HEK293 (cell line): ENCODE measurements around the gene LIME1.

Experiments used
- BCL11B ChIP-seq: fragments of 450-650 bp; formaldehyde crosslinking; IDR thresholded peaks from 2 replicates; pipeline ENCODE4 v1.5.1; 2016; ENCODE audit warnings: low read depth, missing biosample characterization, missing genetic modification characterization
- FEZF1 ChIP-seq: fragments of 450-650 bp; formaldehyde crosslinking; IDR thresholded peaks from 2 replicates; pipeline ENCODE4 v1.5.1; 2016; ENCODE audit warnings: missing biosample characterization, missing genetic modification characterization
- HOXC10 ChIP-seq: sonication (generic); formaldehyde crosslinking; IDR thresholded peaks from 2 replicates; pipeline ENCODE4 v1.8.1; 2023; ENCODE audit warnings: mild to moderate bottlenecking, missing genetic modification reagents
- IKZF3 ChIP-seq: fragments of 450-650 bp; IDR thresholded peaks from 2 replicates; pipeline ENCODE4 v1.5.0; 2018; ENCODE audit warnings: missing biosample characterization, mild to moderate bottlenecking, missing genetic modification characterization, moderate library complexity
- KLF16 ChIP-seq: fragments of 450-650 bp; formaldehyde crosslinking; IDR thresholded peaks from 2 replicates; pipeline ENCODE4 v1.5.1; 2017; ENCODE audit warnings: missing biosample characterization, missing genetic modification characterization
- SALL2 ChIP-seq: fragments of 450-650 bp; formaldehyde crosslinking; IDR thresholded peaks from 2 replicates; pipeline ENCODE4 v1.5.0; 2017; ENCODE audit warnings: missing biosample characterization, mild to moderate bottlenecking, missing genetic modification characterization, borderline replicate concordance
- SP2 ChIP-seq: fragments of 450-650 bp; formaldehyde crosslinking; IDR thresholded peaks from 2 replicates; pipeline ENCODE4 v1.5.1; 2016; ENCODE audit warnings: missing biosample characterization, missing genetic modification characterization
- SP7 ChIP-seq: fragments of 450-650 bp; formaldehyde crosslinking; IDR thresholded peaks from 2 replicates; pipeline ENCODE4 v1.5.1; 2016; ENCODE audit warnings: missing biosample characterization, missing genetic modification characterization
- ZBTB1 ChIP-seq: fragments of 450-650 bp; formaldehyde crosslinking; IDR thresholded peaks from 2 replicates; pipeline ENCODE4 v1.5.1; 2016; ENCODE audit warnings: missing biosample characterization, missing genetic modification characterization
- ZBTB48 ChIP-seq: fragments of 450-650 bp; formaldehyde crosslinking; IDR thresholded peaks from 2 replicates; pipeline ENCODE4 v1.5.1; 2016; ENCODE audit warnings: missing biosample characterization, missing genetic modification characterization
- ZFP69B ChIP-seq: fragments of 450-650 bp; formaldehyde crosslinking; IDR thresholded peaks from 2 replicates; pipeline ENCODE4 v1.5.1; 2016; ENCODE audit warnings: missing biosample characterization, missing genetic modification characterization
- ZNF239 ChIP-seq: fragments of 450-650 bp; formaldehyde crosslinking; IDR thresholded peaks from 2 replicates; pipeline ENCODE4 v1.5.1; 2016; ENCODE audit warnings: missing biosample characterization, missing genetic modification characterization
- ZNF266 ChIP-seq: fragments of 450-650 bp; formaldehyde crosslinking; IDR thresholded peaks from 2 replicates; pipeline ENCODE4 v1.5.1; 2016; ENCODE audit warnings: missing biosample characterization, missing genetic modification characterization, low read depth
- ZNF366 ChIP-seq: fragments of 450-650 bp; formaldehyde crosslinking; conservative IDR thresholded peaks from 2 replicates; pipeline ENCODE4 v1.5.1; 2016; ENCODE audit warnings: missing biosample characterization, missing genetic modification characterization
- ZNF37A ChIP-seq: fragments of 450-650 bp; IDR thresholded peaks from 2 replicates; pipeline ENCODE4 v1.5.1; 2018; ENCODE audit warnings: missing biosample characterization, missing genetic modification characterization
- ZNF394 ChIP-seq: fragments of 450-650 bp; formaldehyde crosslinking; IDR thresholded peaks from 2 replicates; pipeline ENCODE4 v1.5.1; 2016; ENCODE audit warnings: missing biosample characterization, missing genetic modification characterization, mild to moderate bottlenecking, moderate library complexity, borderline replicate concordance
- ZNF501 ChIP-seq: fragments of 450-650 bp; formaldehyde crosslinking; IDR thresholded peaks from 2 replicates; pipeline ENCODE4 v1.5.1; 2016; ENCODE audit warnings: missing biosample characterization, missing genetic modification characterization
- ZNF548 ChIP-seq: fragments of 450-650 bp; formaldehyde crosslinking; IDR thresholded peaks from 2 replicates; pipeline ENCODE4 v1.5.1; 2016; ENCODE audit warnings: missing biosample characterization, missing genetic modification characterization
- ZNF600 ChIP-seq: fragments of 450-650 bp; formaldehyde crosslinking; IDR thresholded peaks from 2 replicates; pipeline ENCODE4 v1.5.1; 2016; ENCODE audit warnings: missing biosample characterization, missing genetic modification characterization
- ZNF677 ChIP-seq: fragments of 450-650 bp; IDR thresholded peaks from 2 replicates; pipeline ENCODE4 v1.5.0; 2018; ENCODE audit warnings: missing biosample characterization, mild to moderate bottlenecking, missing genetic modification characterization, moderate library complexity
- ZXDB ChIP-seq: fragments of 450-650 bp; formaldehyde crosslinking; IDR thresholded peaks from 2 replicates; pipeline ENCODE4 v1.5.1; 2016; ENCODE audit warnings: missing biosample characterization, missing genetic modification characterization
- TF ChIP-seq, protein P1 (sequence below): fragments of 450-650 bp; formaldehyde crosslinking; IDR thresholded peaks from 2 replicates; pipeline ENCODE4 v1.5.1; 2016; ENCODE audit warnings: missing biosample characterization, missing genetic modification characterization
- TF ChIP-seq, protein P2 (sequence below): fragments of 450-650 bp; formaldehyde crosslinking; IDR thresholded peaks from 2 replicates; pipeline ENCODE4 v1.5.1; 2016; ENCODE audit warnings: missing biosample characterization, missing genetic modification characterization
- TF ChIP-seq, protein P3 (sequence below): fragments of 450-650 bp; formaldehyde crosslinking; IDR thresholded peaks from 2 replicates; pipeline ENCODE4 v1.5.1; 2017; ENCODE audit warnings: missing biosample characterization, missing genetic modification characterization
- TF ChIP-seq, protein P4 (sequence below): fragments of 450-650 bp; formaldehyde crosslinking; IDR thresholded peaks from 2 replicates; pipeline ENCODE4 v1.5.1; 2016; ENCODE audit warnings: missing biosample characterization, missing genetic modification characterization
- TF ChIP-seq, protein P5 (sequence below): fragments of 450-650 bp; formaldehyde crosslinking; IDR thresholded peaks from 2 replicates; pipeline ENCODE4 v1.5.1; 2016; ENCODE audit warnings: missing biosample characterization, missing genetic modification characterization
- TF ChIP-seq, protein P6 (sequence below): fragments of 450-650 bp; formaldehyde crosslinking; IDR thresholded peaks from 2 replicates; pipeline ENCODE4 v1.5.1; 2016; ENCODE audit warnings: missing biosample characterization, missing genetic modification characterization
- TF ChIP-seq, protein P7 (sequence below): fragments of 450-650 bp; formaldehyde crosslinking; IDR thresholded peaks from 2 replicates; pipeline ENCODE4 v1.5.1; 2016; ENCODE audit warnings: missing biosample characterization, missing genetic modification characterization

LIME1 gene

DNA sequence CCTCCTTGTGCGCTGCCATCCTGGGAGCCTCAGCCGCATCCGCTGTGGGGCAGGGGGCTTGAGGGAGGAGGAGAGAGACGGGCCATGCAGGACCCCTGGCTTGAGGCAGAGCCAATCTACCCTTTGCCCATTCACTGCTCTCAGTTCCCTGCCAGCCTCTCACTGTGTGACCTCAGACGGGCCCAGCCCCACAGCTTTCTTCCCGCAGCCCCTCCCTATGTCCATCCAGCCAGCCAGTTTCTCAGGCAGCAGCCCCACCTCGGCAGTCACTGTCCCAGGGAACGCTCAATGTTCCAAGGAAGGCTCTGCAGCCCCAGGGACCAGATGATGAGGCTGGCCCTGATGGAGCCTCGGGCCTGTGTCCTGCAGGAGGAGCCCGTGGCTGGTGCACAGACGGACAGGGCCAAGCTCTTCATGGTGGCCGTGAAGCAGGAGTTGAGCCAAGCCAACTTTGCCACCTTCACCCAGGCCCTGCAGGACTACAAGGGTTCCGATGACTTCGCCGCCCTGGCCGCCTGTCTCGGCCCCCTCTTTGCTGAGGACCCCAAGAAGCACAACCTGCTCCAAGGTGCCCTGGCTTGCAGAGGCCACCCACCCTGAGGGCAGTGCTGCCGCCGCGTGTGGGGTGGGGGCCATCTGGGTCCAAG lies 43.9 kb upstream of the LIME1 start (continued):
- TF ChIP-seq HOXC10 (CRISPR knock-in tag) (no peak), SP7 (tag by site-specific recombination) (no peak), ZBTB1 (tag by site-specific recombination) (no peak), KLF16 (no peak), ZNF37A (tag by site-specific recombination) (no peak), BCL11B (tag by site-specific recombination) (no peak), ZNF266 (tag by site-specific recombination) (no peak), ZBTB48 (tag by site-specific recombination) (peak; percentile 95), ZNF239 (no peak), ZNF366 (tag by site-specific recombination) (no peak), ZFP69B (tag by site-specific recombination) (peak; percentile 43; the same call in 1 of the 2 replicates), SP2 (tag by site-specific recombination) (peak; percentile 25; the same call in 1 of the 2 replicates), SALL2 (tag by site-specific recombination) (no peak), ZNF394 (tag by site-specific recombination) (no peak), ZNF677 (peak; percentile 66; the same call in 1 of the 2 replicates), ZNF501 (tag by site-specific recombination) (no peak), FEZF1 (no peak), ZNF600 (tag by site-specific recombination) (0 out of 2 replicates have a peak, but pooled peaks have one; percentile 62), ZNF548 (tag by site-specific recombination) (peak; percentile 76; the same call in 1 of the 2 replicates), ZXDB (tag by site-specific recombination) (no peak), IKZF3 (tag by site-specific recombination) (no peak)
- TF ChIP-seq, protein P1, sequence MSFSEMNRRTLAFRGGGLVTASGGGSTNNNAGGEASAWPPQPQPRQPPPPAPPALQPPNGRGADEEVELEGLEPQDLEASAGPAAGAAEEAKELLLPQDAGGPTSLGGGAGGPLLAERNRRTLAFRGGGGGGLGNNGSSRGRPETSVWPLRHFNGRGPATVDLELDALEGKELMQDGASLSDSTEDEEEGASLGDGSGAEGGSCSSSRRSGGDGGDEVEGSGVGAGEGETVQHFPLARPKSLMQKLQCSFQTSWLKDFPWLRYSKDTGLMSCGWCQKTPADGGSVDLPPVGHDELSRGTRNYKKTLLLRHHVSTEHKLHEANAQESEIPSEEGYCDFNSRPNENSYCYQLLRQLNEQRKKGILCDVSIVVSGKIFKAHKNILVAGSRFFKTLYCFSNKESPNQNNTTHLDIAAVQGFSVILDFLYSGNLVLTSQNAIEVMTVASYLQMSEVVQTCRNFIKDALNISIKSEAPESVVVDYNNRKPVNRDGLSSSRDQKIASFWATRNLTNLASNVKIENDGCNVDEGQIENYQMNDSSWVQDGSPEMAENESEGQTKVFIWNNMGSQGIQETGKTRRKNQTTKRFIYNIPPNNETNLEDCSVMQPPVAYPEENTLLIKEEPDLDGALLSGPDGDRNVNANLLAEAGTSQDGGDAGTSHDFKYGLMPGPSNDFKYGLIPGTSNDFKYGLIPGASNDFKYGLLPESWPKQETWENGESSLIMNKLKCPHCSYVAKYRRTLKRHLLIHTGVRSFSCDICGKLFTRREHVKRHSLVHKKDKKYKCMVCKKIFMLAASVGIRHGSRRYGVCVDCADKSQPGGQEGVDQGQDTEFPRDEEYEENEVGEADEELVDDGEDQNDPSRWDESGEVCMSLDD (tag by site-specific recombination) = no peak
- TF ChIP-seq, protein P2, sequence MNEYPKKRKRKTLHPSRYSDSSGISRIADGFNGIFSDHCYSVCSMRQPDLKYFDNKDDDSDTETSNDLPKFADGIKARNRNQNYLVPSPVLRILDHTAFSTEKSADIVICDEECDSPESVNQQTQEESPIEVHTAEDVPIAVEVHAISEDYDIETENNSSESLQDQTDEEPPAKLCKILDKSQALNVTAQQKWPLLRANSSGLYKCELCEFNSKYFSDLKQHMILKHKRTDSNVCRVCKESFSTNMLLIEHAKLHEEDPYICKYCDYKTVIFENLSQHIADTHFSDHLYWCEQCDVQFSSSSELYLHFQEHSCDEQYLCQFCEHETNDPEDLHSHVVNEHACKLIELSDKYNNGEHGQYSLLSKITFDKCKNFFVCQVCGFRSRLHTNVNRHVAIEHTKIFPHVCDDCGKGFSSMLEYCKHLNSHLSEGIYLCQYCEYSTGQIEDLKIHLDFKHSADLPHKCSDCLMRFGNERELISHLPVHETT = no peak
- TF ChIP-seq, protein P3, sequence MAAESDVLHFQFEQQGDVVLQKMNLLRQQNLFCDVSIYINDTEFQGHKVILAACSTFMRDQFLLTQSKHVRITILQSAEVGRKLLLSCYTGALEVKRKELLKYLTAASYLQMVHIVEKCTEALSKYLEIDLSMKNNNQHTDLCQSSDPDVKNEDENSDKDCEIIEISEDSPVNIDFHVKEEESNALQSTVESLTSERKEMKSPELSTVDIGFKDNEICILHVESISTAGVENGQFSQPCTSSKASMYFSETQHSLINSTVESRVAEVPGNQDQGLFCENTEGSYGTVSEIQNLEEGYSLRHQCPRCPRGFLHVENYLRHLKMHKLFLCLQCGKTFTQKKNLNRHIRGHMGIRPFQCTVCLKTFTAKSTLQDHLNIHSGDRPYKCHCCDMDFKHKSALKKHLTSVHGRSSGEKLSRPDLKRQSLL (tag by site-specific recombination) = 0 out of 2 replicates have a peak, but pooled peaks have one; percentile 12
- TF ChIP-seq, protein P4, sequence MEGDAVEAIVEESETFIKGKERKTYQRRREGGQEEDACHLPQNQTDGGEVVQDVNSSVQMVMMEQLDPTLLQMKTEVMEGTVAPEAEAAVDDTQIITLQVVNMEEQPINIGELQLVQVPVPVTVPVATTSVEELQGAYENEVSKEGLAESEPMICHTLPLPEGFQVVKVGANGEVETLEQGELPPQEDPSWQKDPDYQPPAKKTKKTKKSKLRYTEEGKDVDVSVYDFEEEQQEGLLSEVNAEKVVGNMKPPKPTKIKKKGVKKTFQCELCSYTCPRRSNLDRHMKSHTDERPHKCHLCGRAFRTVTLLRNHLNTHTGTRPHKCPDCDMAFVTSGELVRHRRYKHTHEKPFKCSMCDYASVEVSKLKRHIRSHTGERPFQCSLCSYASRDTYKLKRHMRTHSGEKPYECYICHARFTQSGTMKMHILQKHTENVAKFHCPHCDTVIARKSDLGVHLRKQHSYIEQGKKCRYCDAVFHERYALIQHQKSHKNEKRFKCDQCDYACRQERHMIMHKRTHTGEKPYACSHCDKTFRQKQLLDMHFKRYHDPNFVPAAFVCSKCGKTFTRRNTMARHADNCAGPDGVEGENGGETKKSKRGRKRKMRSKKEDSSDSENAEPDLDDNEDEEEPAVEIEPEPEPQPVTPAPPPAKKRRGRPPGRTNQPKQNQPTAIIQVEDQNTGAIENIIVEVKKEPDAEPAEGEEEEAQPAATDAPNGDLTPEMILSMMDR = no peak
- TF ChIP-seq, protein P5, sequence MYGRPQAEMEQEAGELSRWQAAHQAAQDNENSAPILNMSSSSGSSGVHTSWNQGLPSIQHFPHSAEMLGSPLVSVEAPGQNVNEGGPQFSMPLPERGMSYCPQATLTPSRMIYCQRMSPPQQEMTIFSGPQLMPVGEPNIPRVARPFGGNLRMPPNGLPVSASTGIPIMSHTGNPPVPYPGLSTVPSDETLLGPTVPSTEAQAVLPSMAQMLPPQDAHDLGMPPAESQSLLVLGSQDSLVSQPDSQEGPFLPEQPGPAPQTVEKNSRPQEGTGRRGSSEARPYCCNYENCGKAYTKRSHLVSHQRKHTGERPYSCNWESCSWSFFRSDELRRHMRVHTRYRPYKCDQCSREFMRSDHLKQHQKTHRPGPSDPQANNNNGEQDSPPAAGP = no peak
- TF ChIP-seq, protein P6, sequence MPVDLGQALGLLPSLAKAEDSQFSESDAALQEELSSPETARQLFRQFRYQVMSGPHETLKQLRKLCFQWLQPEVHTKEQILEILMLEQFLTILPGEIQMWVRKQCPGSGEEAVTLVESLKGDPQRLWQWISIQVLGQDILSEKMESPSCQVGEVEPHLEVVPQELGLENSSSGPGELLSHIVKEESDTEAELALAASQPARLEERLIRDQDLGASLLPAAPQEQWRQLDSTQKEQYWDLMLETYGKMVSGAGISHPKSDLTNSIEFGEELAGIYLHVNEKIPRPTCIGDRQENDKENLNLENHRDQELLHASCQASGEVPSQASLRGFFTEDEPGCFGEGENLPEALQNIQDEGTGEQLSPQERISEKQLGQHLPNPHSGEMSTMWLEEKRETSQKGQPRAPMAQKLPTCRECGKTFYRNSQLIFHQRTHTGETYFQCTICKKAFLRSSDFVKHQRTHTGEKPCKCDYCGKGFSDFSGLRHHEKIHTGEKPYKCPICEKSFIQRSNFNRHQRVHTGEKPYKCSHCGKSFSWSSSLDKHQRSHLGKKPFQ = no peak
- TF ChIP-seq, protein P7, sequence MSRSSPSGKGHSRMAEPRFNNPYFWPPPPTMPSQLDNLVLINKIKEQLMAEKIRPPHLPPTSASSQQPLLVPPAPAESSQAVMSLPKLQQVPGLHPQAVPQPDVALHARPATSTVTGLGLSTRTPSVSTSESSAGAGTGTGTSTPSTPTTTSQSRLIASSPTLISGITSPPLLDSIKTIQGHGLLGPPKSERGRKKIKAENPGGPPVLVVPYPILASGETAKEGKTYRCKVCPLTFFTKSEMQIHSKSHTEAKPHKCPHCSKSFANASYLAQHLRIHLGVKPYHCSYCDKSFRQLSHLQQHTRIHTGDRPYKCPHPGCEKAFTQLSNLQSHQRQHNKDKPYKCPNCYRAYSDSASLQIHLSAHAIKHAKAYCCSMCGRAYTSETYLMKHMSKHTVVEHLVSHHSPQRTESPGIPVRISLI = no peak
